ENCODE measurements around the gene TLCD1. TPM values are rescaled to one million over a fixed set of nuclear protein-coding genes. Genes with fewer than 3 reads are reported as not detected.
A peak's percentile ranks its signal among the peaks of the same experiment; 100 is the strongest.

TLCD1 gene
- total and polyA plus RNA-seq, 2 of the 8 experiments (the other 6 are each of a cell fraction or from before 2014, with no cell fraction given) = 40.7 to 128 TPM

DNA sequence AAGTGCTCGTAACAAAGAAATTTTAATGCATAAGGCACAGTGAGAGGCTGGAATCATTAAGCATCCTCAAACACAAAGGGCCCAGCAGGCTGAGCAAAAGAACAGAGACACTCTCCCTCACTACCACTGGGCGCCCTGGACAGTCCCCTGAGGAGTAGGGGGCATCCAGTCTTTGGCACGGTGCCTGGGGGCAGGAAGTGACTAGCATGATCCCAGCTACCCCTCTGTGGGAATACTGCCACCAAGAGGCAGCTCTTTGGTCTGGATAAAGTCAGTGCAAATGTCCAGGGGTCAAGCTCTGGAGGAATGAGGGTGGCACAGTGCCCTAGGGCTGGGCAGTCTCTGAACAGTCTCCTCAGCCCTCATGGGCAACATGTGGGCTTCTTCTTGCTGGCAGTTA, 11.8 kb downstream of the TLCD1 start:
- peaks cover 16% of the 10 kb centered on the region for H3K79me1 ChIP-seq (ENCODE audit: low read depth, low read length)
- peaks cover 0 to 11% of the 10 kb centered on the region in 2 experiments for H4K20me1 ChIP-seq (replicated peaks in 1 of 2; ENCODE audit: control insufficient read depth in 1 of 2, insufficient read depth in 2 of 2, low read length in 2 of 2)
- H3K9me3 ChIP-seq (ENCODE audit: insufficient read depth in 2 of 2, low read depth in 1 of 2, low read length in 1 of 2) = no peaks in the 10 kb centered on the region
- H2BK20ac ChIP-seq (ENCODE audit: low read length) = no peak overlapping the region
- H3K18ac ChIP-seq (ENCODE audit: extremely low read depth, low read length) = no peak overlapping the region
- DNase-seq (ENCODE audit: low read depth in 1 of 2, low spot score in 2 of 2) = no peak
- no peak for TF ChIP-seq SIRT6 (IDR thresholded peaks at IDR 0.05; ENCODE audit: low read length)
- TF ChIP-seq, protein P1, sequence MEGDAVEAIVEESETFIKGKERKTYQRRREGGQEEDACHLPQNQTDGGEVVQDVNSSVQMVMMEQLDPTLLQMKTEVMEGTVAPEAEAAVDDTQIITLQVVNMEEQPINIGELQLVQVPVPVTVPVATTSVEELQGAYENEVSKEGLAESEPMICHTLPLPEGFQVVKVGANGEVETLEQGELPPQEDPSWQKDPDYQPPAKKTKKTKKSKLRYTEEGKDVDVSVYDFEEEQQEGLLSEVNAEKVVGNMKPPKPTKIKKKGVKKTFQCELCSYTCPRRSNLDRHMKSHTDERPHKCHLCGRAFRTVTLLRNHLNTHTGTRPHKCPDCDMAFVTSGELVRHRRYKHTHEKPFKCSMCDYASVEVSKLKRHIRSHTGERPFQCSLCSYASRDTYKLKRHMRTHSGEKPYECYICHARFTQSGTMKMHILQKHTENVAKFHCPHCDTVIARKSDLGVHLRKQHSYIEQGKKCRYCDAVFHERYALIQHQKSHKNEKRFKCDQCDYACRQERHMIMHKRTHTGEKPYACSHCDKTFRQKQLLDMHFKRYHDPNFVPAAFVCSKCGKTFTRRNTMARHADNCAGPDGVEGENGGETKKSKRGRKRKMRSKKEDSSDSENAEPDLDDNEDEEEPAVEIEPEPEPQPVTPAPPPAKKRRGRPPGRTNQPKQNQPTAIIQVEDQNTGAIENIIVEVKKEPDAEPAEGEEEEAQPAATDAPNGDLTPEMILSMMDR (IDR thresholded peaks at IDR 0.05; ENCODE audit: control extremely low read depth in 1 of 3, insufficient read depth in 1 of 3, low read depth in 1 of 3, low read length in 3 of 3) = peak in 1 of 3 experiments; percentile 10; a peak in 1 of 4 replicates
- no peak overlapping the region for H3K4me3 ChIP-seq (ENCODE audit: extremely low read depth in 1 of 4, insufficient read depth in 2 of 4, low read depth in 3 of 4, low read length in 4 of 4)
- FAIRE-seq = no peak
- H4K8ac ChIP-seq (ENCODE audit: extremely low read depth, insufficient read depth, low read length) = no peak overlapping the region
- H3K9ac ChIP-seq (replicated peaks in 1 of 4; ENCODE audit: extremely low read depth in 1 of 4, low read depth in 3 of 4, low read length in 3 of 4) = no peak overlapping the region
- H4K5ac ChIP-seq (ENCODE audit: insufficient read length, low read depth, low read length) = no peak overlapping the region
- H2AK5ac ChIP-seq (ENCODE audit: low read depth, low read length) = no peak overlapping the region
- no peak overlapping the region for H2BK5ac ChIP-seq (ENCODE audit: low read depth, low read length)
- no peak overlapping the region for H4K91ac ChIP-seq (replicated peaks; ENCODE audit: insufficient read length, low read length)
- no peak overlapping the region for H2AFZ ChIP-seq (ENCODE audit: low read length)
- no peak overlapping the region for H2BK120ac ChIP-seq (replicated peaks; ENCODE audit: low read depth, low read length)
- no peak overlapping the region for H3K56ac ChIP-seq (replicated peaks; ENCODE audit: insufficient read length, low read depth, low read length)
- peaks cover 4 to 15% (median 7%) of the 10 kb centered on the region in 4 experiments; a peak in 6 of 7 replicates for H3K4me1 ChIP-seq (replicated peaks in 1 of 4; ENCODE audit: control insufficient read depth in 3 of 4, insufficient read depth in 4 of 4, low read length in 3 of 4)
- ChIA-PET CTCF (ENCODE audit: partially characterized antibody) (interaction anchor here (1.0 to 2.0 kb wide), 3 partner anchors 13 to 141 kb away, joined by 3 to 4 read pairs (median 3); no protein-coding TSS in a partner anchor), POLR2A (ENCODE audit: partially characterized antibody) (interaction anchor here (0.6 to 10.5 kb wide), 8 partner anchors 10 to 138 kb away, joined by 3 to 258 read pairs (median 4); partner anchors contain the start of genes ALDOC, BLTP2, NEK8 and RPL23A)
- H3K14ac ChIP-seq (ENCODE audit: insufficient read length) = no peak overlapping the region
- peaks cover 3 to 29% of the 10 kb centered on the region in 2 experiments; a peak in 3 of 4 replicates for H3K79me2 ChIP-seq (ENCODE audit: control insufficient read depth in 1 of 2, insufficient read depth in 2 of 2, low read length in 2 of 2)
- no peak overlapping the region for H2BK12ac ChIP-seq (ENCODE audit: low read depth, low read length)
- H3K4ac ChIP-seq (replicated peaks; ENCODE audit: insufficient read length, low read depth, low read length) = no peak overlapping the region
- peaks cover 27% of the 10 kb centered on the region for H3K23me2 ChIP-seq (ENCODE audit: low read depth, low read length)
- H2BK15ac ChIP-seq (ENCODE audit: low read length) = no peak overlapping the region
- no peak overlapping the region for H3K23ac ChIP-seq (ENCODE audit: insufficient read length)
- 90% methylated on average over 3 of the region's 3 CpGs; no CpG with 5 or more reads in 1 of the 2 experiments for WGBS, 2 experiments (ENCODE audit: extremely low coverage in 1 of 2, insufficient coverage in 1 of 2, insufficient read length in 1 of 2, insufficient replicate concordance in 2 of 2, low coverage in 1 of 2, low lambda C conversion rate in 2 of 2, missing lambda C conversion rate in 1 of 2)
- H3K4me2 ChIP-seq (ENCODE audit: insufficient read depth in 1 of 2, low read depth in 2 of 2, low read length in 2 of 2) = no peak overlapping the region
- no peaks in the 10 kb centered on the region for H3K27me3 ChIP-seq (replicated peaks in 1 of 4; ENCODE audit: control insufficient read depth in 3 of 4, extremely low read depth in 1 of 4, insufficient read depth in 3 of 4, low read length in 3 of 4)
- H3K36me3 ChIP-seq (ENCODE audit: control insufficient read depth in 2 of 4, insufficient read depth in 4 of 4, low read length in 3 of 4) = peaks cover 8 to 20% (median 15%) of the 10 kb centered on the region in 4 experiments; a peak in 7 of 8 replicates
- H3K27ac ChIP-seq (ENCODE audit: low read depth, low read length) = no peak overlapping the region
